RKO (cell line): ENCODE results near the gene TRIM33.
"Not testable (repeated sequence)": the region's sequence is repeated elsewhere in the genome, so short reads cannot be mapped to it uniquely, and the experiment has no call there.

Source experiments
- DNase-seq: peaks from one replicate; pipeline ENCODE4 v3.0.0-alpha.2; 2016; ENCODE audit warnings: low spot score

The TRIM33 gene

DNA sequence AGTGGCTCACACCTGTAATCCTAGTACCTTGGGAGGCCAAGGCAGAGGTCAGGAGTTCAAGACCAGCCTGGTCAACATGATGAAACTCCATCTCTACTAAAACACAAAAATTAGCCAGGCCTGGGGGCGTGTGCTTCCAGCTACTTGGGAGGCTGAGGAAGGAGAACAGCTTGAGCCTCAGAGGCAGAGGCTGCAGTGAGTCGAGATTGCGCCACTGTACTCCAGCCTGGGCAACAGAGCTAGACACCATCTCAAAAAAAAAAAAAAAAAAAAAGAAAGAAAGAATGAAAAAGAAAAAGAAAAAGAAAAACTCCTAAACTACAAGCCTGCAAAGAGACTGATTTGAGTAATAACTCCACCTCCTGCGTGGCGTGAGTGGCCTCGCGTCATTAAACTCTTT, 92.1 kb downstream of the TRIM33 start:
- not testable (repeated sequence) for DNase-seq

DNA sequence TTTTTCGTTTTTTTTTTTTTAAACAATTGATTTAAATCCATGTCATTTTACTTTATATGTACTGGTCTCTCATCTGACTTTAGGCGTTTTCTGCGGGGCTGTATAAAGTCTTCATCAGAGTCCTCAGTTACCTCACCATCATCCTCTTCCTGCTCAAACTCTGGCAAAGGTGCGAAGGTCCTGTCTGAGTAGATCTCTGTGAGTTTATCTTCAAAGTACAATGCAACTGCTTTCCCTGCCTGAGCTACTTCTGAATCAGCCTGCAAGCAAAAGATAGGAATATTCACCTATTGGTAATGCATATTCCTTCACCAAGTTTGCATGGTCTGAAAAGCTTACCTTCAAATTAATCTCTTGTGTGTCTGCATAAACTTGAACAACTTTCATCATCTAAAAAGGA, 113.4 kb downstream of the TRIM33 start:
- no peak for DNase-seq

DNA sequence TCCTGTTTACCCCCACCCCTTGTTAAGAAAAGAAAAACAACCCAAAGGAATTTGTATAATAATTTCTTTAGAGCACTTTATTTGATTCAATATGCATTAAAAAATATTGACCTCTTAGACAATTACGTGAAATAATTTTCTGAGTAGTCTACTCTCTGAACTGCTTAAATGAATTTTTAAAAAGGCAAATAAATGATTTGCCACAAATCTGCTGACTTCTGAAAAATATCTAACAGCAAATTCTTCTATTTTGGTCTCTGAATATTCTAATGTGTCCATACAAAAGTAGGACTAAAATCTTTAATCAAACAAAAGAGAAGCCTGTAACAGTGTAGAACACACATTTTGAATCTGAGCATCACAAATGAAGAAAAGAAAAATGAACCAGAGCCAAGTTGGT, 115.1 kb downstream of the TRIM33 start:
- DNase-seq: no peak

DNA sequence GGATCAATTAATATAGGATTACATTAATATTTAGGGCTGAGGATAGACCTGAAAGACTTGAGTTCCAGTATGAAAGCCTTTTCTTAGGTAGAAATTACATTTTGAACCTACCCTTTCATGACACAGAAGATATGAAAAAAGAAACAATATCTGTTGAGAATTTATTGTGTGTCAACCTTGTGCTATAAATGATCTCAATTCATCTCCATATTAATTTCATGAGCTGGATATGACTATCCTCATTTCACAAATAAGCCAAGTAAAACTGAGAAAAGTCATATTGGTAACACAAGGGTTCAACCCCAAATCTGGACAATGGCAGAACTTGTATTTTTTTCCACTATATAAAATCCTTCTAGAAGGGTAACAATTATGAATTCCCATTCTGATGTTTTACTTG, 120.0 kb downstream of the TRIM33 start:
- no peak for DNase-seq

DNA sequence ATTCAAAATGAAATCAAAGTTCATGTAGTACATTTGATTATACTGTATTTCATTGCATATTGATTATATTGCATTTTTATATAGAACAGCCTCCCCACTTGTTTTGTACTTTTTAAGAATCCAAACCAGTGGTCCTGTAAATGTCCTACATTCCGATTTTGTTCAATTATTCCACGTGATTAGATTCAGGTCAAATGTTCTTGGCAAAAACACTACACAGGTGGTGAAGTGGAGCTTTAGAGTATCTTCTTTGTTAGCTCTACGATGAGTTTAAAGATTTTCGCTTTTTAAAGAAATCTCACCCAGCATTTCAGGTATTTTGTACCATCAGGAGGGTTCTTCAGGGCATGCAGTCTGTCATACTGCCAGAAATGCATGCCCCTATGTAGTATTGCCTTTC, 120.6 kb downstream of the TRIM33 start:
- no peak for DNase-seq

DNA sequence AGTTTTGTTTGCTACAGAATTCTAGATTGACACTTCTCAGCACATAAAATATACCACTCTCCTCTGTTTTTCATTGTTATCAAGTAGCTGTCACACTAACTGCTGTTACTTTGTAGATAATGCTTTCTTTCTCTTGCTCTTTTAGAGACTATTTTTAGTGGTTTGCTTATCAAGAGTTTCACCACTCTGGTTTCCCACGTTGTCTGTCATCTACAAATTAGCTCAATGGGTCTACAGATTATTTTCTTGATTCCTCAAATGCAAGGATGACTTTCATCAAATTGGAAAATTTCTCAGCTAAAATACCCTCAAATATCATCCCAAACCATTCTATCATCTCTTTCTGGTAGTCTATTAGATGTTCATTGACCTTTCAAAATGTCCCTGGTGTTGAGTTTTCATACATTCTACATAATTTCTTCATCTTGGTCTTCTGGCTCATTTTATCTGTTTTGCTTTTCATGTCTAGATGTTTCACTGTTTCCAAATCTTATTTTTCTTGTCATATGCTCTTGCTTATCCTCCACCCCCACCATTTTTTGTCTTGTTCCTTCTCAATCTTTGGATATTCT, 122.5 kb downstream of the TRIM33 start:
- no peak for DNase-seq

DNA sequence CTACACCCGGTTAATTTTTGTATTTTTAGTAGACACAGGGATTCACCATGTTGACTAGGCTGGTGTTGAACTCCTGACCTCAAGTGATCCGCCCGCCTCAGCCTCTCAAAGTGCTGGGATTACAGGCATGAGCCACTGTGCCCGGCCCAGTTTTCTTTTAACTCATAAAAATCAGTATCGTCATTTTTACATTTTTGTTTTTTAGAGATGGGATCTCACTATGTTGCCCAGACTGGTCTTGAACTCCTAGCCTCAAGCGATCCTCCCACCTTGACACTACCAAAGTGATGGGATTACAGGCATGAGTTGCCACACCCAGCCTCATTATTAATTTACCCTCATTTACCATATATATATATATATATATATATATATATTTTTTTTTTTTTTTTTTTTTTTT, 123.4 kb downstream of the TRIM33 start:
- DNase-seq: not testable (repeated sequence)

DNA sequence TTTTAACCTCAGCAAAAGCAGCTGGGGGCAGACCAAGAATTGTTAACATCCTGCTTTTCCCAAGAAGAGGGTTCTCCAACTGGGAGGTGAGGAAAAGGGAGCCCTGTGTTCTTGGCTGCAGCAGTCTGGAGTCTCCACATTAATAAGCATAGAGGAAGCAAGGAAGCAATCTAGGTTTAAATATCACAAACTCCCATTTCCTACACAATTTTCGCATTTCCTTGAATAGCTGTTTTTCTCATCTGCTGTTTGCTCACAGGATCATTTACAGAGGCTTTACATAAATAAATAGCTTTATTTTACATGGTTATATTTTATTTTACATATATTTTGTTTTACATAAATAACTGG, 124.0 kb downstream of the TRIM33 start:
- no peak for DNase-seq

DNA sequence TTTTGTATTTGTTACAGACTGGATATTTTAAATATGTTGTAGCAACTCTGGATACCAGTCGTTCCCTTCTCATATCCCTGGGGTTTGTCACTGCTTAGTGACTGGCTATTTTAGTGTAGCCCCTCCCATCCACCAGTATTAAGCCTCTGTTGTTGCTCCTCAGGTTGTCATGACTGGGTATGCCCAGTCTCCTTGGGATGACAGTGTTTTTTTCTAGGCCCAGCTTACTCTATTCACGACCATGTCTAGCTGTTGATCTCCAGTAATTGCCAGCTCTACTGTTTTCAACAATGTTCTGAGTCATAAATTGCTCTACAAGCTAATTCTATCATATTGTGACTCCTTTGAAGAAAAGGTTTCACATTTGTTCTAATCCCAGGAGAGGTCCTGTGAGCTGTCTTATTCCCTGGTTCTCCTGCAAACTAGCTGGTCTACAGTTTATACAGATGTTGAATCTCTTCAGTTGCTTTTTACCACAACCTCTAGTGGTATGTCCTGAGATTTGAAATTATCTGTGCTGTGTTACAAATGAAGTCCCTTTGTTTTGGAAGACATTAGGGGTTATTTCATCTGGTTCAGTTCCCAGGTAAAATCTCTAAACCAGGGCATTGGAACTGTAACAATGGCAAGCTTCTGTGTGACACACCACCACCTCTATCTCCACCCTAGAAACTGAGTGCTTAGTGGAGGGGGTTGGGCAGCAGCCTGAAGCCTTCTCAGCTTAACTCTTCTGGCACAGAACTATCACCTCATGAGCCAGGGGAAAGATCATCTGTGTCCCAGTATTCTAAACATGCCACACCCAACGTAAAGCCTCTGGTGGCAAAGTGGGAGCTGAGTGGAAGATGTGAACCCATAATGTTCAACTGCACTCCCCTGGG, 124.6 kb downstream of the TRIM33 start:
- DNase-seq: no peak

DNA sequence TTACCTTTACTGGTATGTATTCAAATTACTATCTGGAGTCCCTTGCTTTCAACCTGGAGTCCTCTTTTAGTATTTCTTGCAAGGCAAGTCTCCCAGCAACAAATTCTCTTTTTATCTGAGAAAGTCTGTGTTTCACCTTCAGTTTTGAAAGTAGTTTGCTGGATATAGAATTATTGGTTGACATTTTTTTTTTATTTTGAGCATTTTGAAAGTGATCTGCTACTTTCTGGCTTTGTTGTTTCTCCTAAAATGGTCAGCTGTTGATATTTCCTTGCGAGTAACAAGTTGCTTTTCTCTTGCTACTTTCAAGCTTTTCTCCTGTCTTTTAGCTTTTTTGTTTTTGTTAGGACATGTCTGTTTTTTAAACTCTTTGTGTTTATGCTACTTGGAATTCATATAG, 126.1 kb downstream of the TRIM33 start:
- DNase-seq: no peak

DNA sequence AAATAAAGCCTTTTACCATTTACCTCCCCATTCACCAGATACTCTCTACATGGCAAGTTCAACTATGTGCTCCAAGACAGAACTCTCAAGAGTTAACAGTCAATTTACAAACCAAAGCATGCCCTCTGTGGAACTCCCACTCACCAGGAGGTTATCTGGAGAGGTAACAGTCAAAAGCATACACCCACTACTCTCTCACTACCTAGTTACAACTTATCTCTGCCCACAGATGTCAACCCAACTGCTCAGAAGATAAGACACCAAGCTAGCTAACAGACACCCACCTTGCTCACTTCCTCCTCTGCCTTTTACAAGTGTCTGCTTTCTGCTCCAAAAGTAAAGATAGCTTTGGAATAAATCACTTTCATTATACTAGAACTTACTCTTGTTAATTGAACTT, 131.0 kb downstream of the TRIM33 start:
- no peak for DNase-seq

DNA sequence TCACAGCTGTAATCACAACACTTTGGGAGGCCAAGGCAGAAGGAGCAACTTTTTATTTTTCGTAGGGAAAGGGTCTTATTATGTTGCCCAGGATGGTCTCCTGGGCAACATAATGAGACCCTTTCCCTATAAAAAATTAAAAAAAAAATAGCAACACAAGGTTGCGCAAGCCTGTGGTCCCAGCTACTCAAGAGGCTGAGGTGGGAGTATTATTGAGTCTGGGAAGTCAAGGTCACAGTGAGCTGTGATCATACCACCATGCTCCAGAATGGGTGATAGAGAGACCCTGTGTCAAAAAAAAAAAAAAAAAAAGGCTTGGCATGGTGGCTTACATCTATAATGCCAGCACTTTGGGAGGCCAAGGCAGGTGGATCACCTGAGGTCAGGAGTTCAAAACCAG, 131.6 kb downstream of the TRIM33 start:
- DNase-seq: no peak

DNA sequence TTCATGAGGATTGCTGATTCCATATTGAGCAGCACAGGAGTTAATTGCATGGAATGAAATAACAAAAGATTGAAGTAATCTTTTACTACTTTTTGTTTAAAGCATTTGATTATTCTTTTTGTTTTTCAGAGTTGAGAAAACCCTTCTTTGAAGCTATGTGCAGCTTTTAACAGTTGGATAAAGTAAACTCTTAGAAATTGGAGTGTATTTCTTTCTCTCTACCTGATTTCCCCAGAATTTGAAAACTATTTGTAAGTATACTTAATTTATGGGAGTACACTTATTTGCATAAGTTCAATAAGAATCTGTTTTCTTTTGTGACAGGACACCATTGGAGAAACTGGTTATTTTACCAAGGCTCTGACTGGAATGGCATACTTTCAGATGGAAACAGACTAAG, 133.6 kb downstream of the TRIM33 start:
- DNase-seq: no peak

DNA sequence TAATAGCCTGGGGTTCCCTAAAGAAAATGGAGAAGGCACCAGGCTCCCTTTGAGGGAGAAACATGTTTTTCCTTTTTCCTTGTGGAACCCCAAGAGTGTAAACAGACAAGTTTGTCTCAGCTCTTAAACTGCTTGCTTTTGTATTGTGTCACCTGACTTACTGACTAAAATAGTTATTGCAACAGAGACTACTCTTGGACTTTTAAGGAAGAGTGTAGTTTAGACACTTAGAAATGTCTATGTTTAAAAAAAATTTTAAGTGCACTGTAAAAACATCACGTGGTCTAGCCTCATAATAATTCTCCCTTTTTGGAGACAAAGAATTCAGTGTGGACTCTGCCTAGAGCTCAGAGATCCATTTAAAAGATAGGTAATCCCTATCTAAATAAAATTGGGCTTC, 141.1 kb downstream of the TRIM33 start:
- DNase-seq: no peak

DNA sequence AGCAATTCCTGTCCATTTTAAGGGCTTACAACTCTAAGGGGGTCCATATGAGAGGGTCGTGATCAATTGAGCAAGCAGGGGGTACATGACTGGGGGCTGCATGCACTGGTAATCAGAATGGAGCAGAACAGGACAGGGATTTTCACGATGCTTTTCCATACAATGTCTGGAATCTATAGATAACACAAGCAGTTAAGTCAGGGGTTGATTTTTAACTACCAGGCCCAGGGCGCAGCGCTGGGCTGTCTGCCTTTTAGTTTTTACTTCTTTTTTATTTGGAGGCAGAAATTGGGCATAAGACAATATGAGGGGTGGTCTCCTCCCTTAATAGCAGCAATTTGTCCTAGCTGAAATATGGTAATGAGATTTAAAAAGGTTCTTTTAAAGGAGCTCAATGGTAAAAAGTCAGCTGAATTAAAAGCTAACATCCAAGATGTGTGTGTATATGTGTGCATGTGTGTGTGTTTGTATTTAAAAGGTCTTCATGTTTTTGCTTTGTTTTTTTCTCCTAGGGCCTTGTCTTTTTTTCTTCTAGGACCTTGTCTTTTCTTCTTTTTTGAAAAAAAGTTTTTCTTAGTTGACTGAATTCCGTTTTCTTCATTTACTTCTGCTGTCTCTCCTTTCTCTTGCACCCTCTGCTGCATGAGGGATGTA, 141.6 kb downstream of the TRIM33 start:
- not testable (repeated sequence) for DNase-seq

DNA sequence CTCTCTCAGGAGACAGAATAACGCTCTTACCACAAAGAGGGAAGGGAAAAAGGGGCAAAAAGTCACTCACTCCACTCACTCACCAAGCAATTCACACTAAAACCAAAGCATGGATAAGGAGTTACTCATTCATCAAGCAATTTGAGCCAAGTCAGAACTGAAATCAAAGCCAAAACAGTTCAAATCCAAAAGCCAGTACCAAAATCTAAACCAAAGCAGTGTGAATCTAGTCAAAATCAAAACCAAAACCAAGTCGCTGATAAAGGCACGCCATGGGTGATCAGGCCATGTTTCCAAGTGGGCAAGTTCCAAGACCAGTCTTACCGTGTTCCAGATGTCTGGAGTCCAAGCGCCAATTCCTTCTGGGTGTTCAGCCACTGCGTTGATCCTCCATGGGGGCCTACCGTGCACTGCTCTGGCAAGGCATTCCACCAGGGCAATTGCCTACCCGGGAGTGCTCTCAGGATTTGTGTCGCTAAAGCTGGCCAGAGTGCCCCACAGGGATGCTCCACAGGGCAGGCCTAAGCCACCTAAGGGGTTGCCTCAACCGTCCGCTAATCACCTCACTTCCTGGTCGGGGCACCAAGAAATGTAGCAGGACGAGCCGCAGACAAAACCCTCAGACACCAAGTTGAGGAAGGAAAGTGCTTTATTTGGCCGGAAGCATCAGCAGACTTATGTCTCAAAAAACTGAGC, 142.3 kb downstream of the TRIM33 start:
- DNase-seq: no peak

DNA sequence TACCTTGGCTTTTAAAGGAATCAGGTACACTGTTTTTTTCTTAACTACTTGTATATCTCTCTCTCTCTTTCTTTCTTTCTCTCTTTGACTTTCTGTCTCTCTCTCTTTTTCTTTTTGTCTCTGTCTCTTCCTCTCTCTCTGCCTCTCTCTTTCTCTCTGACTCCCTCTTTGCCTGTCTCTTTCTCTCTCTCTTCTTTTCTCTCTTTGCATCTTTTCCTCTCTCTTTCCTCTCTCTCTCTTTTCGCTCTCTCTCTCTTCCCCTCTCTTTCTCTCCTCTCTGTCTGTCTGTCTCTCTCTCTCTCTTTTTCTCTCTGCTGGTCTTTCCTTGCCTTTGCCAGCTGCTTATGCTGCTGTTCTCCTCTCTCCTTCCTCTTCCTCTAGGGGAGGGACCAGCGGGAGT, 143.2 kb downstream of the TRIM33 start:
- DNase-seq: no peak

DNA sequence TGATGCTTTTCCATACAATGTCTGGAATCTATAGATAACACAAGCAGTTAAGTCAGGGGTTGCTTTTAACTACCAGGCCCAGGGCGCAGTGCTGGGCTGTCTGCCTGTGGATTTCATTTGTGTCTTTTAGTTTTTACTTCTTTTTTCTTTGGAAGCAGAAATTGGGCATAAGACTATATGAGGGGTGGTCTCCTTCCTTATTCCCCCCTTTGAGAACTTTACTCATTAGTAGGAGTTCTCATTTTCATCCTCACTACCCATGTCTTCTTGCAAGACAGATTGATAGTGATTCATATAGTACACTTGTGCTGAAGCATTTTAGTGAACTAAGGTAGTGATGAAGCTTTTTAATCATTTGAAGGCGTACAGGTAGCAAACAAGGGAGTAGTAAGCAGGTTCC, 147.8 kb downstream of the TRIM33 start:
- DNase-seq: not testable (repeated sequence)

DNA sequence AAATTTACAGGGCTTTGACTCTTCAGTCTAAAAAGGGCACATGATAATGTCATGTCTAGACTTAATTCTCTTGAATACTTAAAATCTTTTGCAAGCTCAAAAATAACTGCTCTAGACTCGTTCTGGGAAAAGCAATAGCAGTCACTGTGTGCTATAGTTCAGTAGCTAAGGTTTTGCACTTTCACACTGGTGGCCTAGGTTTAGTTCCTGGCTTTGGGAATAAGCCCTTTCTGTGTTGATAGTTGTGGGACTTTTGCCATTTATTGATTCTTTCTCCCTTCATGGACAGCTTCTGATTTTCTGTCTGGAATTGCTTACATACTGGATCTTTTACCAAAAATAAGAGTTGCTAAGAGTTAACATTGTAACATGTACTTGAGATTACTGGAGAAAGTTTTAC, 151.2 kb downstream of the TRIM33 start:
- DNase-seq: no peak

DNA sequence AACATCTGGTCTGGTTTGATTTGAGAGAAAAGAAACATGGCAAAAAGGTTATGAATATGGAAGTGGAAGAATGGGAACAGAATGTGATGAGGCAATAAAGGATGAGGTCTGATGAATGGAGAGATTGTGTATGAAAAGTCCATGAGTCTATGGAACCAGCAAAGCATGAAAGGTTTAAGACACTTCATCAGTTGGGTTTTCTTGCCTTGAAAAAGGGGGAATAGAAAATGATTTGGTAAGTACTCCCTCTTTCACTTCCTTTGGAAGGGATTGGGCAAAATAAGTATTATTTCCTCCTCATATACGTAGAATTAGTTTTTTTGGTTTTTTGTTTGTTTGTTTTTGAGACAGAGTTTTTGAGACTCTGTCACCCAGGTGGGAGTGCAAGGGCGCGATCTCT, 155.8 kb downstream of the TRIM33 start:
- no peak for DNase-seq

DNA sequence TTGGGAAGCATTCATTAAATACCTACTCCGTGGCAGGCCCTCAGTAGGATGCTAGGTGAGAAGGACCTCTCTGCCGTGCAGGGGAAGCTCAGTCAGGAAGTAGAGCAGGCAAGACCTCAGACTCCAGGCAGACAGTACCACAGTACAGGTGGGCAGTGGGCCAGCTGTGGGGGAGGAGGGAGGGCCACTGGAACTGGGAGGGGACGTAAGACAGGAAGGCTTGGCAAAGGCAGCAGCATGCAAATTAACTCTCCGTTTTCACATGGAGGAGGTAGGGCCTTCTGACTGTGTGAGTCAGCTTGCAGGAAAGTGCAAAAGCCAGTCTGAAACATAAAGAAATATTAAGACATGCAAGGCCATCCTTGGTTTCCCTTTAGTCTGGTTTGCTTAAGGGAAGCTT, 157.7 kb downstream of the TRIM33 start:
- DNase-seq: peak; percentile 5

DNA sequence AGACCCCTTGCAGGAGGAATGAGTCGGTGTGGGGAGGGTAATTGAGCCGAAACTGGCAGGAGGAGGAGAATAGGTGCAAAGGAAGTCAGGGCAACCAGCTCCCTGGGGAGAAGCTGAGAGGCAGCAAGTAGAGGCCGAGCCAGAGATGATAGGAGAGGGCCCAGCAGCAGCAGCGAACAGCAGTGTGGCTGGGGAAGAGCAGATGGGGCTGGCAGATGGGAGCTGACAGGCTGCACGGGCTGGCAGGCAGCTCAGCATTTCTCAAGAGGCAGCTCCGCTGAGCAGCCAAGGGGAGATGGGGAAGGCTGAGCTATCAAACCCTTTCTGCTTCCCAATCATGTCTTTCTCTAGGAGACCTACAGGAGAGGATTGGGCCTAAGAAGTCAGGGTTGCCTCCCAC, 158.2 kb downstream of the TRIM33 start:
- DNase-seq: no peak
